HepG2 (cell line): ENCODE measurements around the gene HS3ST4. TPM values are rescaled to one million over a fixed set of nuclear protein-coding genes. Genes with fewer than 3 reads are reported as not detected.

ENCODE experiments used
- ATAC-seq: fragments of 200-7000 bp; cut with Tn5 transposase; 3 replicates; pipeline ENCODE4 v1.9.1; 2020; ENCODE audit warnings: mild to moderate bottlenecking, moderate library complexity
- BruUV-seq: library from RNA; stranded (reverse); fragments of 400-500 nt; replicated peaks from 2 replicates; lab custom pipeline; 2021; lab: Mats Ljungman, UMichigan
- CTCF ChIA-PET: fragments of 300-600 bp; formaldehyde crosslinking; extraction: SDS; loops from one replicate; lab custom pipeline; 2021; ENCODE audit warnings: low total read pairs, inconsistent platforms, low intra/inter-chr PET ratio; lab: Yijun Ruan, JAX
- POLR2A ChIA-PET: fragments of 350-600 bp; sonication (Branson Sonifier 250); formaldehyde crosslinking; loops from one replicate; lab custom pipeline; 2020; ENCODE audit warnings: antibody characterized with exemption, inconsistent platforms; lab: Yijun Ruan, JAX
- DNase-seq: peaks from one replicate; pipeline ENCODE4 v3.0.0-alpha.2; 2015; ENCODE audit warnings: low spot score
- FAIRE-seq: peaks from 3 replicates; lab custom pipeline; 2011; peaks lifted over from hg19 to GRCh38; lab: Jason Lieb, UNC
- H2AFZ ChIP-seq: one replicate; pipeline ENCODE4 v1.6.1; 2011; ENCODE audit warnings: low read length, inconsistent platforms
- H3K27ac ChIP-seq: fragments of 300-600 bp; 3 replicates; pipeline ENCODE4 v1.8.0; 2011; ENCODE audit warnings: mixed run types, mild to moderate bottlenecking, mixed read lengths, low read length, inconsistent platforms; ENCODE audit not compliant: insufficient read depth; ENCODE audit errors: extremely low read length
- H3K27me3 ChIP-seq, 2 experiments: fragments of 200-600 bp in 1 of 2; 2 replicates in 1 of 2; 3 replicates in 1 of 2; pipeline versions ENCODE4 v1.6.0 to v1.8.0; 2011; ENCODE audit warnings: low read length in 2 of 2, mild to moderate bottlenecking in 2 of 2, moderate library complexity in 2 of 2, inconsistent platforms in 1 of 2; ENCODE audit not compliant: insufficient read depth in 2 of 2, control insufficient read depth in 1 of 2
- H3K36me3 ChIP-seq, 2 experiments: fragments of 200-600 bp in 1 of 2; replicated peaks in 1 of 2; 2 replicates in 1 of 2; 3 replicates in 1 of 2; pipeline versions ENCODE4 v1.5.1 to v1.8.0; 2011; ENCODE audit warnings: low read length in 2 of 2, inconsistent platforms in 1 of 2; ENCODE audit not compliant: insufficient read depth in 2 of 2, control insufficient read depth in 1 of 2
- H3K4me1 ChIP-seq: 2 replicates; pipeline ENCODE4 v1.5.1; 2012; ENCODE audit warnings: low read length, inconsistent platforms; ENCODE audit not compliant: insufficient read depth
- H3K4me2 ChIP-seq: 2 replicates; pipeline ENCODE4 v1.6.0; 2011; ENCODE audit warnings: low read depth, low read length, inconsistent platforms
- H3K4me3 ChIP-seq, 3 experiments: fragments of 200-600 bp in 1 of 3; sonication (generic), shearing (Covaris generic) in 1 of 3; replicated peaks in 1 of 3; 2 replicates each; pipeline ENCODE4 v1.5.1; 2011 to 2016; ENCODE audit warnings: low read length in 3 of 3, inconsistent platforms in 2 of 3, low read depth in 2 of 3, mild to moderate bottlenecking in 2 of 3, control low read depth in 1 of 3, mixed read lengths in 1 of 3; ENCODE audit not compliant: insufficient read depth in 1 of 3
- H3K79me2 ChIP-seq: one replicate; pipeline ENCODE4 v1.6.1; 2011; ENCODE audit warnings: low read length, inconsistent platforms; ENCODE audit not compliant: insufficient read depth
- H3K9ac ChIP-seq: 2 replicates; pipeline ENCODE4 v1.6.0; 2011; ENCODE audit warnings: mild to moderate bottlenecking, low read depth, low read length, inconsistent platforms; ENCODE audit not compliant: insufficient read depth
- H3K9me3 ChIP-seq: 2 replicates; pipeline ENCODE4 v1.5.1; 2012; ENCODE audit warnings: mild to moderate bottlenecking, low read length
- H4K20me1 ChIP-seq: 2 replicates; pipeline ENCODE4 v1.6.0; 2011; ENCODE audit warnings: inconsistent platforms, mild to moderate bottlenecking, low read length, moderate library complexity; ENCODE audit not compliant: insufficient read depth
- AHR ChIP-seq: IDR thresholded peaks from 2 replicates; pipeline ENCODE4 v1.6.1; 2018; ENCODE audit warnings: missing genetic modification reagents, missing compliant biosample characterization
- DZIP1 ChIP-seq: sonication (generic); formaldehyde crosslinking; IDR thresholded peaks from 2 replicates; pipeline ENCODE4 v1.5.0; 2020; ENCODE audit warnings: mild to moderate bottlenecking, missing genetic modification reagents
- EEA1 ChIP-seq: sonication (generic); formaldehyde crosslinking; IDR thresholded peaks from 2 replicates; pipeline ENCODE4 v1.5.1; 2020; ENCODE audit warnings: mild to moderate bottlenecking, missing genetic modification reagents, borderline replicate concordance
- EHMT2 ChIP-seq: fragments of 200-600 bp; sonication (generic); IDR thresholded peaks from 2 replicates; pipeline ENCODE4 v1.7.0; 2017; ENCODE audit warnings: antibody characterized with exemption, low read depth, low read length, borderline replicate concordance
- GRHL1 ChIP-seq: sonication (generic); formaldehyde crosslinking; conservative IDR thresholded peaks from 2 replicates; pipeline ENCODE4 v1.8.0; 2022; ENCODE audit warnings: missing genetic modification reagents
- KDM3A ChIP-seq: IDR thresholded peaks from 2 replicates; pipeline ENCODE4 v1.6.1; 2018; ENCODE audit warnings: low read depth, missing compliant biosample characterization
- MXD4 ChIP-seq: IDR thresholded peaks from 2 replicates; pipeline ENCODE4 v1.6.1; 2016; ENCODE audit warnings: mild to moderate bottlenecking, missing biosample characterization, missing genetic modification reagents
- NAIF1 ChIP-seq: sonication (generic); formaldehyde crosslinking; IDR thresholded peaks from 2 replicates; pipeline ENCODE4 v1.5.0; 2020; ENCODE audit warnings: mild to moderate bottlenecking, missing genetic modification reagents, borderline replicate concordance
- NFKB2 ChIP-seq: sonication (generic); formaldehyde crosslinking; IDR thresholded peaks from 2 replicates; pipeline ENCODE4 v1.4.0; 2020; ENCODE audit warnings: missing genetic modification reagents, borderline replicate concordance
- NR0B2 ChIP-seq: sonication (generic); formaldehyde crosslinking; IDR thresholded peaks from 2 replicates; pipeline ENCODE4 v1.4.0; 2020; ENCODE audit warnings: mild to moderate bottlenecking, missing genetic modification reagents
- RAD21 ChIP-seq: fragments of 450-650 bp; formaldehyde crosslinking; IDR thresholded peaks from 2 replicates; pipeline ENCODE4 v1.5.0; 2020; ENCODE audit warnings: mild to moderate bottlenecking
- SKI ChIP-seq: fragments of 450-650 bp; IDR thresholded peaks from one replicate; pipeline ENCODE4 v1.6.1; 2018; ENCODE audit warnings: mild to moderate bottlenecking; ENCODE audit not compliant: partially characterized antibody
- SPEN ChIP-seq: sonication (generic); formaldehyde crosslinking; IDR thresholded peaks from 2 replicates; pipeline ENCODE4 v1.5.1; 2020; ENCODE audit warnings: low read depth, mild to moderate bottlenecking, missing genetic modification reagents
- STAG1 ChIP-seq: sonication (generic); formaldehyde crosslinking; IDR thresholded peaks from 2 replicates; pipeline ENCODE4 v1.4.0; 2020; ENCODE audit warnings: missing genetic modification reagents
- ZNF121 ChIP-seq: sonication (generic); formaldehyde crosslinking; IDR thresholded peaks from 2 replicates; pipeline ENCODE4 v1.5.0; 2020; ENCODE audit warnings: mild to moderate bottlenecking, missing genetic modification reagents
- WGBS: methylation state at CpG from one replicate; pipeline ENCODE4 v1.1.6; 2017; ENCODE audit warnings: low lambda C conversion rate; 5-methylcytosine and 5-hydroxymethylcytosine counted together
- in situ Hi-C: cut with HindIII; loops from 2 replicates; pipeline ENCODE4 v1.10.0; 2017; ENCODE audit warnings: low pct_unique_long_range_greater_than_20kb; ENCODE audit not compliant: extremely low pct_ligation_motif_present
- intact Hi-C: fragments of 100-400 bp; cut with micrococcal nuclease; formaldehyde crosslinking; loops from one replicate; pipeline ENCODE4 v1.10.0; 2022; ENCODE audit not compliant: unreplicated experiment
- polyA plus RNA-seq, 8 experiments: library from polyadenylated mRNA; depleted of rRNA in 3 of 8; stranded (reverse) in 7 of 8; unstranded in 1 of 8; fragments of >200 nt; fragmentation: Illumina TruSeq in 4 of 8; extraction: Trizol in 4 of 8; gene quantifications; 2 replicates each; pipeline versions ENCODE4 v1.2.1 to v1.2.3, GENCODE V29; 2011 to 2016; ENCODE audit warnings: low read depth in 4 of 8, missing spikeins in 1 of 8, mixed read lengths in 1 of 8; ENCODE audit not compliant: insufficient read depth in 1 of 8
- total RNA-seq, 5 experiments: library from RNA; depleted of rRNA; stranded (reverse); fragments of >200 nt; fragmentation: Illumina TruSeq; extraction: Trizol; gene quantifications; 2 replicates each; pipeline ENCODE4 v1.2.3, GENCODE V29; 2016; ENCODE audit warnings: low read depth in 1 of 5
- TF ChIP-seq, protein P1 (sequence below): sonication (generic); formaldehyde crosslinking; IDR thresholded peaks from 2 replicates; pipeline ENCODE4 v1.5.0; 2020; ENCODE audit warnings: mild to moderate bottlenecking, missing genetic modification reagents, moderate library complexity

HS3ST4 gene
- total and polyA plus RNA-seq, 2 of the 13 experiments (the other 11 are each of a cell fraction or from before 2014, with no cell fraction given), result not detected

DNA sequence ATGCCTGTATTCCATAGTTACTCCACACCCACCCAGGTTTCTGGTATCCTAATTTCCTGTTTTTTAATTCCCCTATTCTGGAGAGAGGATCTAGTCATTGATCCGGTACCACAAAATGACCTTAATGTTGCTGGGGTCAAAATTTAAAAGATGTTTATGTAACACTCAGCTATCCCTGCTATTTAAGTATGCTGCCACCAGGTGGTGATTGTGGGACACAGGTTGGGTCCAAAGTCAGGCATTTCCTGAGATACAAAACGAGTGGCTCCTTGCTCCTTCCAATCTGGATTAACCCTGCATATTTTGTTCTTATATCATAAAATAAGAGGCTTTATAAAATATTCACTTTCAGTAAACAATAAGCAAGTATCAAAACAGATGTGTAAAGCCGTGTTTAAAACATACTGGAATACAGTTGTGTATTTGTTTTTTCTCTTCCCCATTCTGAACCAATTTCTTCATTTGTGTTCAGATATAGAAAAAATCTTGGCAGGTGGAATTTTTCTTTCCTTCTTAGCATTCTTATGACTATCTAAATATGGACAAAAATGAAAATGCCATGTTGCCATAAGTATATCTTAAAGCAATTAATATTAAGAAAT lies 16.3 kb downstream of the HS3ST4 start:
- DNase-seq (peak; percentile 53), ATAC-seq (peak; percentile 57; the same call in 2 of the 3 replicates), FAIRE-seq (peak; percentile 85)
- Histone ChIP-seq H3K27ac (no peak overlapping the region), H3K9me3 (no peaks in the 10 kb centered on the region), H3K4me1 (no peaks in the 10 kb centered on the region), H3K27me3 (0 out of 5 replicates have a peak, but pooled peaks cover 0 to 2% of the 10 kb centered on the region in 2 experiments), H2AFZ (no peak overlapping the region), H3K36me3 (no peaks in the 10 kb centered on the region), H3K4me2 (no peak overlapping the region), H4K20me1 (no peaks in the 10 kb centered on the region), H3K79me2 (no peaks in the 10 kb centered on the region), H3K9ac (no peak overlapping the region), H3K4me3 (no peak overlapping the region)
- in situ Hi-C loops, result loop anchor here (10.0 kb wide), 1 partner anchor 433 kb away; no protein-coding TSS in a partner anchor
- ChIA-PET CTCF (interaction anchor here (1.2 to 2.5 kb wide), 2 partner anchors 313 to 431 kb away, joined by 3 to 16 read pairs; no protein-coding TSS in a partner anchor), POLR2A (no interaction called here)
- no TSS peak for BruUV-seq
- WGBS, result 2% methylated on average over 3 of the region's 3 CpGs
- intact Hi-C loops, result loop anchor here (1.0 kb wide), 1 partner anchor 432 kb away; no protein-coding TSS in a partner anchor
- no peak for TF ChIP-seq NR0B2 (CRISPR knock-in tag)
- no peak for TF ChIP-seq ZNF121
- peak; percentile 18; the same call in 1 of the 2 replicates for TF ChIP-seq RAD21 (CRISPR knock-in tag)
- no peak for TF ChIP-seq NAIF1
- TF ChIP-seq EEA1 (CRISPR knock-in tag), result no peak
- TF ChIP-seq SKI, result no peak
- TF ChIP-seq DZIP1 (CRISPR knock-in tag), result no peak
- no peak for TF ChIP-seq MXD4 (CRISPR knock-in tag)
- TF ChIP-seq SPEN (CRISPR knock-in tag), result no peak
- peak; percentile 71 for TF ChIP-seq STAG1 (CRISPR knock-in tag)
- no peak for TF ChIP-seq NFKB2 (CRISPR knock-in tag)
- no peak for TF ChIP-seq AHR (CRISPR knock-in tag)
- no peak for TF ChIP-seq KDM3A
- TF ChIP-seq EHMT2, result no peak
- TF ChIP-seq, protein P1, sequence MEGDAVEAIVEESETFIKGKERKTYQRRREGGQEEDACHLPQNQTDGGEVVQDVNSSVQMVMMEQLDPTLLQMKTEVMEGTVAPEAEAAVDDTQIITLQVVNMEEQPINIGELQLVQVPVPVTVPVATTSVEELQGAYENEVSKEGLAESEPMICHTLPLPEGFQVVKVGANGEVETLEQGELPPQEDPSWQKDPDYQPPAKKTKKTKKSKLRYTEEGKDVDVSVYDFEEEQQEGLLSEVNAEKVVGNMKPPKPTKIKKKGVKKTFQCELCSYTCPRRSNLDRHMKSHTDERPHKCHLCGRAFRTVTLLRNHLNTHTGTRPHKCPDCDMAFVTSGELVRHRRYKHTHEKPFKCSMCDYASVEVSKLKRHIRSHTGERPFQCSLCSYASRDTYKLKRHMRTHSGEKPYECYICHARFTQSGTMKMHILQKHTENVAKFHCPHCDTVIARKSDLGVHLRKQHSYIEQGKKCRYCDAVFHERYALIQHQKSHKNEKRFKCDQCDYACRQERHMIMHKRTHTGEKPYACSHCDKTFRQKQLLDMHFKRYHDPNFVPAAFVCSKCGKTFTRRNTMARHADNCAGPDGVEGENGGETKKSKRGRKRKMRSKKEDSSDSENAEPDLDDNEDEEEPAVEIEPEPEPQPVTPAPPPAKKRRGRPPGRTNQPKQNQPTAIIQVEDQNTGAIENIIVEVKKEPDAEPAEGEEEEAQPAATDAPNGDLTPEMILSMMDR (CRISPR knock-in tag), result peak; percentile 76
- no peak for TF ChIP-seq GRHL1 (CRISPR knock-in tag)
